GM21717 (cell line): ENCODE data around the gene OTOP2.
"Not testable (repeated sequence)": the region's sequence is repeated elsewhere in the genome, so short reads cannot be mapped to it uniquely, and the experiment has no call there.

ENCODE experiments used
- ATAC-seq: cut with Tn5 transposase; IDR thresholded peaks from one replicate; pipeline ENCODE4 v1.9.1; 2021; ENCODE audit warnings: mild to moderate bottlenecking, moderate library complexity; ENCODE audit not compliant: unreplicated experiment

The OTOP2 gene

DNA sequence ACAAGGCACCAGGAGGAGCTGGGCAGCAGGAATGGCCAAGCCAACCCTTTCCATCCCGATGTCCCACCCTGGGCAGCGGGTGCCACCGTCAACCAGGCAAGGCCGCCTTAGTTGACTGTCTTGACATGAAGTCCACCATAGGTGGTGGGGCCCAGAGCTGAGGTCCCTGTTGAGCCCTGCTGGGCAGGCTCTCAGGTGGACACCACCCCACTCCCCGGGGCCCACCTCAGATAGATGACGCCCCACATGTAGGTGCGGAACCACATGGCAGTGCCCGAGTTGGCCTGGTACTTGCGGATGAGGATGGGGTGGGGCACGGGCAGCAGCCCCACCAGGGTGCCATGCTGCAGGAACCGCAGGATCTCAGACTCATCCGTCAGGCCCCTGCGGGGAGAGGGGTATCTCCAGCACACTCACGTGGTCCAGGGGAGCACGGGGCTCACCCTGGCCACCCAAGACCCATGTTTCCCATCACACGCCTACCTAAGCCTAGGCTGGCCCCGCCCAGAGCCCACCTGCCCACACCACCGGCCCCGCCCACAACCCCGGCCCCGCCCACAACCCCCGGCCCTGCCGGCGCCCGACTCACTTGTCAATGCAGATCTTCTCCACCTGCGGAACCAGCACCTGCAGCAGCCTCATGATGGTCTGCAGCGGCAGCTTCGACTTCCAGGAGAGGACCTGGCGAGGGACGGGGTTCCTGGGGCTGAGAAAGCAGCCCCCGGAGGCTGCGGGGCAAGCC is 27.8 kb downstream of the OTOP2 start:
- no peak for ATAC-seq

- ATAC-seq = no peak
Observed at GRCh38 chr17:74952431-74953133, 28.5 kb downstream of the OTOP2 start.

DNA sequence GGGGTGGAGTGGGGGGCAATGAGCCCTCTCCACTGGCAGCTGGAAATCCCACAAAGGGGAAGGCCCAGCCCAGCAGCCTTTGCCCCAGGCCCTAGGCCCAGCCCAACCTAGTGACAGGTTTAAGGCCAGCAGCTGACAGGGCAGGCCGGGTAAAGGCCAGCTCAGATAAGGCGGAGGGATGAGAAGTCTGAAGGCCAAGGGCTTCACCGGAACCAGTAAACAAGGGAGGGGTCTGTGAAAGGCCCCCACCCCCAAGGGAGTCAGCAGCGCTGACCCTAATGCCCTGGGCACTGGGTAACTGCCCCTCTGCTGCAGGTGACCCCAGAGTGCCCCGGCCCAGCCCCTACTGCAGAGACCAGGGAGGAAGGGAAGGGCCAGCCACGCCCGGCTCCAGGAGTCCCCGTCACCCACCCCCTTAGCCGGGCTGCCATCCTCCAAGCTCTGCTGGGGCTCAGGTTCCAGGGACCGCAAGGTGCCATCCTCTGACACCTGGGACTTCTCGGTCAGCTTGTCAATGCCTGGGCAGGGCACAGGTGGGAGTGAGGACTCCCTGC is 29.1 kb downstream of the OTOP2 start:
- ATAC-seq = no peak

DNA sequence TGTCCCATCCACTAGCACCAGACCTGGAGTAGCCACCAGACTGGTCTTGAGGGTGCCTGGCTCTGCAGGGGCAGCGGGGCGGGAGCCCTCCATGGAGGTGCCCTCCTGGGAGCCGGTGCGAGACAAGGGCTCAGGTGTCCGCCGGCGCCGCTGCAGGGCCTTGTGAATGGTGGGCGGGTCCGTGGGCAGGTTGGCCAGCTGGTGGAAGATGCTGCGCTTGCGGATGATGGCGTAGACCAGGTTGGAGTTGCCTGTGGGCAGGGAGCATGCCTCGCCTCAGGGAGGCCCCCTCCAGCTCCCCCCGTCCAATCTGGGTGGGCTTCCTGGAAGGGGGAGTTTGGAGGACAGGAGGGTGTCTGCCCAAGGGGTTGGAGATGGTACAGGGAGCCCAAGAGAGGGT is 30.0 kb downstream of the OTOP2 start:
- ATAC-seq = no peak

DNA sequence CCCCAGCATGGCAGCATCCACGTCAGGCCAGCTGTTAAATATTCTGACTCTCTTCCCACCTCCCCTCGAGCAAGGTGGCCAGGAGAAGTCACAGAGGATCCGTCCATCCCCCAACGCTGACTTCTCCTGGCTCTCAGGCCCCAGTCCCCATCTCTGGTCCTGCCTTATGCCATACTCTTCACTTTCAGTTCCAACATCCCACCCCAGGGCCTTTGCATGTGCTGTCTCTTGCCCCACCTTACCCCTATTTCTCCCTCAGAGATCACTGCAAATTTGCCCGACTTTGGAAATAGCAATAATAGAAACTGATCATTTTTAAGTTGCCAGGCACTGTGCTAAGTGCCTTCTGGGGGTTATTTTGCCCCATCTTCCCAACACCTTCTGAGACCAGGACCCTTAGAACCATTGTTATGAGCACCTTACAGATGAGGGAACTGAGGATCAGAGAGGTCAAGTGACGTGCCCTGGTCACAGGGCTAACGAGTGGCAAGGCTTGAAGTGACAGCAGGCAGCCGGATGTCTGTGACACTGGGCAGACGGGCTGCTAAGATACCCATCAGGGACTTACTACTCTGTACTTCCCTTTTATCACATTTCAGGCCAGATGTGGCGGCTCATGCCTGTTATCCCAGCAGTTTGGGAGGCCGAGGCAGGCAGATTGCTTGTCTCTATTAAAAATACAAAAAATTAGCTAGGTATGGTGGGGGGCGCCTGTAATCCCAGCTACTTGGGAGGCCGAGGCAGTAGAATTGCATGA is 30.8 kb downstream of the OTOP2 start:
- ATAC-seq = no peak

- ATAC-seq = no peak
Observed at GRCh38 chr17:74956093-74956492, 32.0 kb downstream of the OTOP2 start.

GRCh38 chr17:74957935-74958740 is 34.1 kb downstream of the OTOP2 start:
- ATAC-seq = no peak

- ATAC-seq = no peak
Observed at GRCh38 chr17:74959826-74960515, 35.9 kb downstream of the OTOP2 start.

DNA sequence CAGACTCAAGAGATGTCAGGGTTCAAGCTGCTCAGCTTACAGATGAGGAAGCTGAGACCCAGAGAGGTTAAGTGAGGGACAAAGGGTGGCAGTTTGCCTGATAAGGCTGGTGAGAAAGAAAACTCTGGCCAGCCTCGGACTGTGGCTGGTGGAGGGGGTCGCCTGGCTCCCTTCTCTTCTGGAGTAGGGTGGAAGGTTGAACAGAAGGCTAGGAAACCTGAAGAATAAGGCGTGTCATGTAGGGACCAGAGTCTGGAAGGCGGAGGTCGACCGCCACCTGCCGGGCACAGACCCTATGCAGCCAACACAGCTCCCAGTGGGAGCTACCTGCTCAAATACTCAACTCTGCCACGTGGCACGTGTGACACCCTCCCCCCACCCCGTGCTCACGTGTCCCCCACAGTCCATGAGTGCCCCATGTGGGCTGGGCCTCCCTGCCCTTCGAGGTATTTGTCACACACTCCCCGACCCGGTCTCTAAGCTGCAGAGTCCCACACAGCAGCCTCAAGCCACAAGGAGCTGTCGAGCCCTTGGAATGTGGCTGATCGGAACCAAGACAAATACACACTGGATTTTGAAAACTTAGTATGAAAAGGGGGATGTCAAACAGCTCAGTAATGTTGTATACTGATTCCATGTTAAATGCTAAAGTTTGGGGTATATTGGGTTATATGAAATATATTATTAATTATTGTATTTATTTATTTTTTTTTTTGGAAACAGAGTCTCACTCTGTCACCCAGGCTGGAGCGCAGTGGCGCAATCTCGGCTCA is 36.7 kb downstream of the OTOP2 start:
- no peak for ATAC-seq

DNA sequence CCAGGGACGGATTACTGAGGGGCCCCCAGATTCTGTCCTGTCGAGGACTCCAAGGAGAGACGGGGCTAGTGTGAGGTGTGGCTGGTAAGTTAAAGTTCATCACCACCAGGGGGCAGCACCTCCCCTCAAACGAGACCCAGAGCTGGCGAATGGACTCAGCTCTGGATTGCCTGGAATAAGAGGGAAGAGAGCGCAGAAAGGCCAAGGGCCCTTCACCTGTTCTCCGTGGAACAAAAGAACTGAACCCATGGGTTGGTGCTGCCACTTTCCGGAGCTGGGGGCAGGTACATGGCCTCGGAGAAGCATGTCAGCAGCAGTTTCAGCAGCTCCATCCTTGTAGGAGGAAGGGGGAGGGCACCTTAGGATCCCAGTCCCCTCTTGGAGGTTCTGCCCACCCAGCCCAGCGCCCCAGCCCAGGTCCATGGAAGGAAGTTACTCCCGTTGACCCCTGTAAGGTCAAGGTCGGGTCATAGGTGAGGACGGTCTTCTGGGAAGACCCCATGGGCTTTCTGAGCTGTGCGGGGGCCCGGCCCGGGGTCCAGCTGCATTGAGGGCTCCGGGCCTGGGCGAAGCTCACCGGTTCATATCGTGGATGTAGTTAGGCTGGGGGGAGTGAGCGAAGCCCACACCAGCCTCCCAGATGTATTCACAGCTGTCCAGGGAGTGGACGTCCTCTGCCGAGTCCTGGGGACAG is 37.7 kb downstream of the OTOP2 start:
- no peak for ATAC-seq

DNA sequence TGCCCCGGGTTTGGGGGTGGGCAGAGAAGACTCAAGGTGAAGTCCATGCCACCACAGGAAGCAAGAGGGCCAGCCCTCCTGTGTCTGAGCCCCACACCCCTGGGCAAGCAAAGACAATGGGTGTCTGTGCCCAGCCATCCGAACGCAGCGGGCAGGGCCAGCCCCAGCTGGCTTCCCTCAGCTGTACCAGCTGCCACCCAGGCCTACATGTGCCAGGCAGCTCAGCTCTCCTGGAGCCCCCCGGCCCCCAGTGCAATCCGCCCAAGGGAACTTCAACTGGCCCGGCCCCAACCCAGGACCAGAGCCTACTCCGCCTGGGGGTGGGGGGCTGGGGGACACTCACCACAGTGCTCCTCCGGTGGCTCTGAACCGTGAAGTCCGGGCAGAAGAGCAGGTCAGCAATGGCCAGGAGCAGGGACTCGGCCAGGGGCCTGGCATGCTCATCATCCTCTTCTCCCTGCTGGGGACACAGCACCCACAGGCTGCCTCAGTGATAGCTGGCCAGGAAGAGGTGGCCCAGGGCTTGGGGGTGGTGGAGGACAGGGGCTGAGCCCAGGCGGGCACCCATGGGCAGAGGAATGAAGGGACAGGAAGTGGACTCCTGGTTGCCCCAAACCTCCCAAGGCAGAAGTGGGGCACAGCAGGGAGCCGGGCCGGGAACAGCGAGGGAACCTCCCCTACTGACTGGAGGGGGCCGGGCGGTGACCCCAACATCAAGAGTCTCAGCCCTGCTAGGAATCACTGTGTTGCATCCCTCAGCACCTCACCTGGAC is 38.7 kb downstream of the OTOP2 start:
- ATAC-seq = no peak

- ATAC-seq = no peak
Observed at GRCh38 chr17:74963656-74964055, 39.6 kb downstream of the OTOP2 start.

- no peak for ATAC-seq
Observed at GRCh38 chr17:74964246-74964761, 40.2 kb downstream of the OTOP2 start.

- no peak for ATAC-seq
Observed at GRCh38 chr17:74964988-74965622, 41.0 kb downstream of the OTOP2 start.

DNA sequence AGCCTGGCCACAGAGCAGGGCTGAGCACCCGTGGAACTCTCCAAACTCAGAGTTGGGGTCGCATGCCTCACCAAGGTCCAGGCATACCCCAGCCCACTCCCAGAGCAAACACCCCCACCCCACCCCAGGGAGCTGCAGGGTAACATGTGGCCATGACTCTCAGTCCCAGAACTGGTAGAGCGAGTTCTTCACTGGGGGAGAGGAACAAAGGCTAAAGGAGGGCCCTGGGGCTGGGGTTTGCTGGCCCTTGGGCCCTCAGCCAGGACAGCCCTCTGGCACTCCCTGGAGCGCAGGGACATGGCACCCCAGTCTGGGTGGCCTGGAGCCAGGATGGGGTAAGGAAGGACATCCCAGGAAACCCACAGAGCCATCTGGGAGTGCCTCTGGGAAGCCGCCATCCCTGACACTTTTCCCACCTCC is 44.3 kb downstream of the OTOP2 start:
- no peak for ATAC-seq

GRCh38 chr17:74969501-74969900 is 45.4 kb downstream of the OTOP2 start:
- not testable (repeated sequence) for ATAC-seq

DNA sequence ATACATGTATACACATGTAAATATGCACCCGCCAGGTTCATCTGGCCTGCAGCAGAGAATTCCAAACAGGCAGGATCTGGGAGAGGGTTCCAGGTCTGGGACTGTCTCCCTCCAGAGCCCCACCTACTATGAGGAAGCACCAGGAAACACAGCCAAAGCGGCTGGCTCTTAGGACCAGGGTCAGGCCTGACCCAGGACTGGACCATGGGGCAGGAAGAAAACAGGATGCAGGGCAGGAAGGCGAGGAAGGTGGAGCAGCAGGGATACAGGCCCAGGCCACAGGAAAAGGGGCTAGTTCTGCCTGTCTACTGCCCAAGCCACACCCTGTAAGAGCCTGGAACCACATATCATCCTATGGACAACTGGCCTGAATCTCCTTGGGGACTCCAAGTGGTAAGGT is 46.3 kb downstream of the OTOP2 start:
- no peak for ATAC-seq
